Calu3 (cell line): ENCODE results near the gene ZRSR2. TPM values are rescaled to one million over a fixed set of nuclear protein-coding genes. Genes with fewer than 3 reads are reported as not detected.
A peak's percentile ranks its signal among the peaks of the same experiment; 100 is the strongest.

Experiments
- BruUV-seq: library from RNA; stranded (reverse); fragments of 400-500 nt; replicated peaks from 2 replicates; lab custom pipeline; 2021; lab: Mats Ljungman, UMichigan
- CTCF ChIA-PET: fragments of 300-600 bp; sonication (Branson Sonifier 250); formaldehyde crosslinking; loops from one replicate; lab custom pipeline; 2022; ENCODE audit warnings: antibody characterized with exemption; lab: Charles Lee
- DNase-seq: peaks from one replicate; pipeline ENCODE4 v3.0.0; 2022
- H3K27ac Mint-ChIP-seq: one replicate; pipeline ENCODE4 v1.8.0; 2022; ENCODE audit warnings: mixed read lengths; ENCODE audit not compliant: unreplicated experiment
- H3K27me3 Mint-ChIP-seq: one replicate; pipeline ENCODE4 v1.8.0; 2022; ENCODE audit warnings: mixed read lengths; ENCODE audit not compliant: unreplicated experiment
- H3K36me3 Mint-ChIP-seq: one replicate; pipeline ENCODE4 v1.8.0; 2022; ENCODE audit warnings: mild to moderate bottlenecking, moderate library complexity, mixed read lengths; ENCODE audit not compliant: insufficient read depth, unreplicated experiment
- H3K4me1 Mint-ChIP-seq: one replicate; pipeline ENCODE4 v1.8.0; 2022; ENCODE audit warnings: mild to moderate bottlenecking, low read depth, mixed read lengths; ENCODE audit not compliant: unreplicated experiment
- H3K4me3 Mint-ChIP-seq: one replicate; pipeline ENCODE4 v1.8.0; 2022; ENCODE audit warnings: mild to moderate bottlenecking, low read depth, moderate library complexity, mixed read lengths; ENCODE audit not compliant: unreplicated experiment
- H3K9me3 Mint-ChIP-seq: one replicate; pipeline ENCODE4 v1.8.0; 2022; ENCODE audit warnings: low read depth, mixed read lengths; ENCODE audit not compliant: unreplicated experiment
- intact Hi-C: fragments of 100-400 bp; cut with micrococcal nuclease; formaldehyde crosslinking; loops from one replicate; pipeline ENCODE4 v1.10.0; 2022; ENCODE audit not compliant: unreplicated experiment
- total RNA-seq: library from RNA; stranded (reverse); gene quantifications from 2 replicates; pipeline ENCODE4 v1.2.3, GENCODE V29; 2022
- TF ChIP-seq, protein P1 (sequence below): fragments of 200-600 bp; IDR thresholded peaks from one replicate; pipeline ENCODE4 v1.8.0; 2022; ENCODE audit warnings: antibody characterized with exemption; ENCODE audit not compliant: unreplicated experiment

ZRSR2 gene
- total RNA-seq, 1 experiment from 2014 or later = 16.4 TPM

DNA sequence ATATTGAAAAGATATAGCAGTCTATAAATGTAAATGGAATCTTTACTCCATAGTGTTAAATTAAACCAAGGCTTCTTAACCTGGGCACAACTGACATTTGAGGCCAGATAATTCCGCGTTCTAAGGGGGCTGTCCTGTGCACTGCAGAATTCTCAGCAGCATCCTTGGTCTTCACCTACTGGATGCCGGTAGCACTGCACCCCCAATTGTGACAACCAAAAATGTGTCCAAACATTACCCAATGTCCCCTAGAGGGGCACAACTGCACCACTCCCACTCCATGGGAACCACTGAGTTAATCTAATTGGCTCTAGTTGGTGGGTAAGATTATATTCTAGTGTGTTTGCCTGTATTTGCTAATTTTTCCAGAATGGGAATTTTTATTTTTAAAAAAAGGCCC lies 47.7 kb downstream of the ZRSR2 start:
- TF ChIP-seq, protein P1, sequence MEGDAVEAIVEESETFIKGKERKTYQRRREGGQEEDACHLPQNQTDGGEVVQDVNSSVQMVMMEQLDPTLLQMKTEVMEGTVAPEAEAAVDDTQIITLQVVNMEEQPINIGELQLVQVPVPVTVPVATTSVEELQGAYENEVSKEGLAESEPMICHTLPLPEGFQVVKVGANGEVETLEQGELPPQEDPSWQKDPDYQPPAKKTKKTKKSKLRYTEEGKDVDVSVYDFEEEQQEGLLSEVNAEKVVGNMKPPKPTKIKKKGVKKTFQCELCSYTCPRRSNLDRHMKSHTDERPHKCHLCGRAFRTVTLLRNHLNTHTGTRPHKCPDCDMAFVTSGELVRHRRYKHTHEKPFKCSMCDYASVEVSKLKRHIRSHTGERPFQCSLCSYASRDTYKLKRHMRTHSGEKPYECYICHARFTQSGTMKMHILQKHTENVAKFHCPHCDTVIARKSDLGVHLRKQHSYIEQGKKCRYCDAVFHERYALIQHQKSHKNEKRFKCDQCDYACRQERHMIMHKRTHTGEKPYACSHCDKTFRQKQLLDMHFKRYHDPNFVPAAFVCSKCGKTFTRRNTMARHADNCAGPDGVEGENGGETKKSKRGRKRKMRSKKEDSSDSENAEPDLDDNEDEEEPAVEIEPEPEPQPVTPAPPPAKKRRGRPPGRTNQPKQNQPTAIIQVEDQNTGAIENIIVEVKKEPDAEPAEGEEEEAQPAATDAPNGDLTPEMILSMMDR = no peak
- no TSS peak for BruUV-seq
- CTCF ChIA-PET = no interaction called here
- peaks cover 4% of the 10 kb centered on the region for H3K36me3 Mint-ChIP-seq
- intact Hi-C loops = no loop called here
- H3K9me3 Mint-ChIP-seq = no peaks in the 10 kb centered on the region
- DNase-seq = peak; percentile 11
- H3K27me3 Mint-ChIP-seq = no peaks in the 10 kb centered on the region
- H3K4me3 Mint-ChIP-seq = no peak overlapping the region
- peaks cover 13% of the 10 kb centered on the region for H3K4me1 Mint-ChIP-seq
- no peak overlapping the region for H3K27ac Mint-ChIP-seq

- Mint-ChIP-seq H3K27me3 (no peaks in the 10 kb centered on the region), H3K27ac (no peak overlapping the region), H3K9me3 (no peaks in the 10 kb centered on the region), H3K4me3 (no peak overlapping the region), H3K4me1 (no peaks in the 10 kb centered on the region), H3K36me3 (peaks cover 10% of the 10 kb centered on the region)
- intact Hi-C loops = no loop called here
- BruUV-seq = no TSS peak
- TF ChIP-seq, protein P1 = no peak
- CTCF ChIA-PET = no interaction called here
- no peak for DNase-seq
Measured at GRCh38 chrX:15841853-15842516, 51.7 kb downstream of the ZRSR2 start.

- intact Hi-C loops = no loop called here
- BruUV-seq = no TSS peak
- TF ChIP-seq, protein P1 = no peak
- CTCF ChIA-PET = no interaction called here
- H3K27me3 Mint-ChIP-seq = no peaks in the 10 kb centered on the region
- DNase-seq = no peak
- no peak overlapping the region for H3K4me3 Mint-ChIP-seq
- peaks cover 10% of the 10 kb centered on the region for H3K36me3 Mint-ChIP-seq
- H3K27ac Mint-ChIP-seq = no peak overlapping the region
- H3K9me3 Mint-ChIP-seq = no peaks in the 10 kb centered on the region
- no peaks in the 10 kb centered on the region for H3K4me1 Mint-ChIP-seq
Measured at GRCh38 chrX:15843960-15844359, 53.7 kb downstream of the ZRSR2 start.

- BruUV-seq = no TSS peak
- no peak overlapping the region for H3K4me3 Mint-ChIP-seq
- no peak overlapping the region for H3K27ac Mint-ChIP-seq
- intact Hi-C loops = loop anchor here (2.0 kb wide), 1 partner anchor 124 kb away; no protein-coding TSS in a partner anchor
- peaks cover 37% of the 10 kb centered on the region for H3K36me3 Mint-ChIP-seq
- no peaks in the 10 kb centered on the region for H3K27me3 Mint-ChIP-seq
- TF ChIP-seq, protein P1 = no peak
- CTCF ChIA-PET = no interaction called here
- H3K9me3 Mint-ChIP-seq = no peaks in the 10 kb centered on the region
- no peak for DNase-seq
- H3K4me1 Mint-ChIP-seq = peaks cover 33% of the 10 kb centered on the region
Measured at GRCh38 chrX:15848576-15848975, 58.3 kb downstream of the ZRSR2 start.
